H1 (cell line): ENCODE data around the gene MAP6D1. TPM values are rescaled to one million over a fixed set of nuclear protein-coding genes. Genes with fewer than 3 reads are reported as not detected.

ENCODE experiments used
- CTCF ChIA-PET: fragments of 300-600 bp; sonication (Branson Sonifier 250); formaldehyde crosslinking; loops from one replicate; lab custom pipeline; 2021; ENCODE audit not compliant: partially characterized antibody; lab: Charles Lee
- POLR2A ChIA-PET: fragments of 300-600 bp; sonication (Branson Sonifier 250); formaldehyde crosslinking; loops from one replicate; lab custom pipeline; 2021; ENCODE audit warnings: inconsistent platforms; ENCODE audit not compliant: partially characterized antibody; lab: Charles Lee
- DNase-seq, 2 experiments: peaks; one replicate each; pipeline versions ENCODE4 v3.0.0 to v3.0.0-alpha.2; 2010 to 2022; ENCODE audit warnings: low spot score in 2 of 2, low read depth in 1 of 2, mixed read lengths in 1 of 2
- FAIRE-seq: peaks from 2 replicates; lab custom pipeline; 2011; peaks lifted over from hg19 to GRCh38; lab: Jason Lieb, UNC
- H2AFZ ChIP-seq: 2 replicates; pipeline ENCODE4 v1.8.1; 2012; ENCODE audit warnings: low read length, inconsistent platforms
- H2AK5ac ChIP-seq: 2 replicates; pipeline ENCODE4 v1.6.1; 2013; ENCODE audit warnings: low read depth, low read length
- H2BK120ac ChIP-seq: replicated peaks from 2 replicates; pipeline ENCODE3; 2013; ENCODE audit warnings: low read depth, low read length, inconsistent platforms
- H2BK12ac ChIP-seq: 2 replicates; pipeline ENCODE4 v1.6.1; 2013; ENCODE audit warnings: low read depth, low read length
- H2BK15ac ChIP-seq: 2 replicates; pipeline ENCODE4 v1.6.1; 2013; ENCODE audit warnings: low read length
- H2BK20ac ChIP-seq: 2 replicates; pipeline ENCODE4 v1.6.1; 2013; ENCODE audit warnings: low read length
- H2BK5ac ChIP-seq: 2 replicates; pipeline ENCODE4 v1.6.1; 2013; ENCODE audit warnings: low read depth, low read length
- H3K14ac ChIP-seq: 2 replicates; pipeline ENCODE4 v1.6.1; 2013; ENCODE audit warnings: inconsistent platforms; ENCODE audit not compliant: insufficient read length
- H3K18ac ChIP-seq: 2 replicates; pipeline ENCODE4 v1.6.1; 2013; ENCODE audit warnings: low read length; ENCODE audit errors: extremely low read depth
- H3K23ac ChIP-seq: 2 replicates; pipeline ENCODE4 v1.6.1; 2013; ENCODE audit warnings: inconsistent platforms; ENCODE audit not compliant: insufficient read length
- H3K23me2 ChIP-seq: 2 replicates; pipeline ENCODE4 v1.6.1; 2013; ENCODE audit warnings: low read depth, low read length
- H3K27ac ChIP-seq: 2 replicates; pipeline ENCODE4 v1.6.1; 2011; ENCODE audit warnings: low read depth, low read length, inconsistent platforms
- H3K27me3 ChIP-seq, 4 experiments: replicated peaks in 1 of 4; 1 replicate in 1 of 4; 2 replicates in 3 of 4; pipeline versions ENCODE4 v1.6.1 to v1.8.1; 2011 to 2013; ENCODE audit warnings: low read length in 3 of 4, mild to moderate bottlenecking in 3 of 4, inconsistent platforms in 2 of 4, mixed read lengths in 2 of 4, moderate library complexity in 1 of 4; ENCODE audit not compliant: control insufficient read depth in 3 of 4, insufficient read depth in 3 of 4; ENCODE audit errors: extremely low read depth in 1 of 4
- H3K36me3 ChIP-seq, 4 experiments: 2 replicates each; pipeline versions ENCODE4 v1.6.1 to v1.8.1; 2011 to 2013; ENCODE audit warnings: mild to moderate bottlenecking in 4 of 4, low read length in 3 of 4, moderate library complexity in 2 of 4, control low read depth in 1 of 4, inconsistent platforms in 1 of 4; ENCODE audit not compliant: insufficient read depth in 4 of 4, control insufficient read depth in 2 of 4
- H3K4ac ChIP-seq: replicated peaks from 2 replicates; pipeline ENCODE3; 2013; ENCODE audit warnings: low read length, low read depth, mixed read lengths, inconsistent platforms; ENCODE audit not compliant: insufficient read length
- H3K4me1 ChIP-seq, 4 experiments: replicated peaks in 1 of 4; 1 replicate in 1 of 4; 2 replicates in 3 of 4; pipeline versions ENCODE4 v1.6.1 to v1.8.1; 2011 to 2013; ENCODE audit warnings: low read length in 3 of 4, inconsistent platforms in 2 of 4, mixed read lengths in 1 of 4; ENCODE audit not compliant: insufficient read depth in 4 of 4, control insufficient read depth in 3 of 4
- H3K4me2 ChIP-seq, 2 experiments: 2 replicates each; pipeline versions ENCODE4 v1.6.1 to v1.8.1; 2011 to 2013; ENCODE audit warnings: low read depth in 2 of 2, low read length in 2 of 2, control low read depth in 1 of 2, inconsistent platforms in 1 of 2, mild to moderate bottlenecking in 1 of 2; ENCODE audit not compliant: insufficient read depth in 1 of 2
- H3K4me3 ChIP-seq, 4 experiments: fragments of 200-600, 300-600 bp in 1 of 4; sonication (generic), shearing (Covaris generic), sonication (Bioruptor Twin) in 1 of 4; 2 replicates each; pipeline versions ENCODE4 v1.5.1 to v1.8.1; 2011 to 2016; ENCODE audit warnings: low read length in 4 of 4, low read depth in 3 of 4, control low read depth in 2 of 4, inconsistent platforms in 2 of 4, mild to moderate bottlenecking in 2 of 4, mixed read lengths in 1 of 4, moderate library complexity in 1 of 4; ENCODE audit not compliant: insufficient read depth in 2 of 4; ENCODE audit errors: extremely low read depth in 1 of 4
- H3K56ac ChIP-seq: replicated peaks from 2 replicates; pipeline ENCODE3; 2013; ENCODE audit warnings: low read depth, mild to moderate bottlenecking, mixed read lengths, low read length, inconsistent platforms; ENCODE audit not compliant: insufficient read length
- H3K79me1 ChIP-seq: 2 replicates; pipeline ENCODE4 v1.6.1; 2013; ENCODE audit warnings: low read depth, low read length, control low read depth
- H3K79me2 ChIP-seq, 2 experiments: 2 replicates each; pipeline versions ENCODE4 v1.6.1 to v1.8.1; 2012 to 2013; ENCODE audit warnings: low read length in 2 of 2, mild to moderate bottlenecking in 2 of 2, inconsistent platforms in 1 of 2; ENCODE audit not compliant: insufficient read depth in 2 of 2, control insufficient read depth in 1 of 2
- H3K9ac ChIP-seq, 4 experiments: replicated peaks in 1 of 4; 1 replicate in 1 of 4; 2 replicates in 3 of 4; pipeline versions ENCODE4 v1.6.1 to v1.8.1; 2011 to 2013; ENCODE audit warnings: low read depth in 3 of 4, low read length in 3 of 4, control low read depth in 2 of 4, mild to moderate bottlenecking in 2 of 4, moderate library complexity in 2 of 4, inconsistent platforms in 1 of 4; ENCODE audit errors: extremely low read depth in 1 of 4
- H3K9me3 ChIP-seq, 2 experiments: 2 replicates each; pipeline versions ENCODE4 v1.6.1 to v1.8.1; 2012 to 2013; ENCODE audit warnings: mild to moderate bottlenecking in 2 of 2, moderate library complexity in 2 of 2, control low read depth in 1 of 2, inconsistent platforms in 1 of 2, low read depth in 1 of 2, low read length in 1 of 2, mixed read lengths in 1 of 2; ENCODE audit not compliant: insufficient read depth in 2 of 2
- H4K20me1 ChIP-seq, 2 experiments: replicated peaks in 1 of 2; 2 replicates each; pipeline versions ENCODE3 to v1.8.1; 2011 to 2013; ENCODE audit warnings: inconsistent platforms in 2 of 2, low read length in 2 of 2, mild to moderate bottlenecking in 1 of 2; ENCODE audit not compliant: insufficient read depth in 2 of 2, control insufficient read depth in 1 of 2
- H4K5ac ChIP-seq: 2 replicates; pipeline ENCODE4 v1.6.1; 2013; ENCODE audit warnings: low read length, low read depth, mixed read lengths, inconsistent platforms; ENCODE audit not compliant: insufficient read length
- H4K8ac ChIP-seq: 2 replicates; pipeline ENCODE4 v1.8.0; 2013; ENCODE audit warnings: mild to moderate bottlenecking, moderate library complexity, low read length, inconsistent platforms; ENCODE audit not compliant: insufficient read depth; ENCODE audit errors: extremely low read depth
- H4K91ac ChIP-seq: replicated peaks from 2 replicates; pipeline ENCODE3; 2013; ENCODE audit warnings: low read length, mixed read lengths, inconsistent platforms; ENCODE audit not compliant: insufficient read length
- BACH1 ChIP-seq: IDR thresholded peaks from 2 replicates; pipeline ENCODE4 v1.6.1; 2012; ENCODE audit warnings: low read length, improper control_type of control experiment
- BCL11A ChIP-seq, 2 experiments: IDR thresholded peaks; one replicate each; pipeline ENCODE4 v1.6.1; 2011; ENCODE audit warnings: low read depth in 2 of 2, low read length in 2 of 2, mild to moderate bottlenecking in 2 of 2
- CTBP2 ChIP-seq: IDR thresholded peaks from 2 replicates; pipeline ENCODE4 v1.7.0; 2011; ENCODE audit warnings: borderline replicate concordance, mild to moderate bottlenecking, moderate library complexity, mixed read lengths, low read length; ENCODE audit not compliant: insufficient read depth, insufficient read length
- GTF2F1 ChIP-seq: IDR thresholded peaks from 2 replicates; pipeline ENCODE4 v1.6.1; 2012; ENCODE audit warnings: low read depth, low read length, improper control_type of control experiment, borderline replicate concordance
- JUND ChIP-seq: IDR thresholded peaks from 2 replicates; pipeline ENCODE4 v1.6.1; 2011; ENCODE audit warnings: mild to moderate bottlenecking, improper control_type of control experiment, low read length
- RBBP5 ChIP-seq: IDR thresholded peaks from 2 replicates; pipeline ENCODE4 v1.7.1; 2012; ENCODE audit warnings: low read depth, mild to moderate bottlenecking, inconsistent platforms, low read length, moderate library complexity, borderline replicate concordance
- RFX5 ChIP-seq: IDR thresholded peaks from 2 replicates; pipeline ENCODE4 v1.6.1; 2011; ENCODE audit warnings: low read depth, low read length, improper control_type of control experiment, borderline replicate concordance
- YY1 ChIP-seq: IDR thresholded peaks from 2 replicates; pipeline ENCODE4 v1.6.1; 2011; ENCODE audit warnings: low read depth, mild to moderate bottlenecking, low read length
- WGBS, 2 experiments: shearing (Covaris generic) in 1 of 2; methylation state at CpG; one replicate each; pipeline versions ENCODE4 v1.1.6 to v1.1.7; 2013 to 2015; ENCODE audit warnings: low lambda C conversion rate in 2 of 2, mixed read lengths in 2 of 2, inconsistent platforms in 1 of 2, low coverage in 1 of 2, missing lambda C conversion rate in 1 of 2; ENCODE audit not compliant: insufficient replicate concordance in 2 of 2, insufficient coverage in 1 of 2, insufficient read length in 1 of 2; ENCODE audit errors: extremely low coverage in 1 of 2, missing lambda C conversion rate in 1 of 2; 5-methylcytosine and 5-hydroxymethylcytosine counted together
- polyA plus RNA-seq, 7 experiments: library from polyadenylated mRNA; depleted of rRNA in 3 of 7; stranded (reverse) in 5 of 7; unstranded in 2 of 7; fragments of >200 nt in 5 of 7; fragments of 200-250 nt in 2 of 7; gene quantifications; 1 replicate in 5 of 7; 2 replicates in 1 of 7; 4 replicates in 1 of 7; pipeline versions ENCODE4 v1.2.1 to v1.2.3, GENCODE V29; 2011 to 2013; ENCODE audit warnings: missing spikeins in 2 of 7, mixed read lengths in 2 of 7
- total RNA-seq: library from RNA; stranded (reverse); fragmentation: NEBNext Ultra II Directional; extraction: Animal tissue kit (Norgen Biotek cat#: 25700); gene quantifications from 2 replicates; pipeline ENCODE4 v1.2.1, GENCODE V29; 2021

The MAP6D1 gene
- total and polyA plus RNA-seq, 2 of the 8 experiments (the other 6 are each of a cell fraction or from before 2014, with no cell fraction given), result 4.8 to 5.2 TPM

DNA sequence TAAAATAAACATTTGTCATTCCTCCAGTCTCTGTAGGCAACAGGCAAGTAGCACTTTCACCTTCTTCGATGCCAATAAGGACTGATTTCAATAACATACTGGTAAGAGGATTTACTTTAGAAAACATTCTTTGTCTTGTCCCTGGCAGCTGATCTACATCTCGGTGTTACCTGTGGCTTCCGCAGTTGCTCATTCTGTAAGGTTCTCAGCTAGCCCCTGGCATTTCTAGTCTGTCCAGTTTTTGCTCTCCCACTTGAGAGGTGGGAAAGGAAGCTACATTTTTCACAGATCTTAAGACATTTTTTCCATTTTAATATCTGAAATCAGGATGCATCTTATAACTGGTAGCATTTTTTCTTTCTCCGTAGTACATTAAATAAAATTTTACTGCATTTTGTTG, 19.7 kb upstream of the MAP6D1 start:
- no peaks in the 10 kb centered on the region for H3K9me3 ChIP-seq
- H3K79me2 ChIP-seq, result no peaks in the 10 kb centered on the region
- ChIA-PET POLR2A (no interaction called here), CTCF (interaction anchor here (0.6 to 1.8 kb wide), 2 partner anchors 23 to 57 kb away, joined by 3 to 6 read pairs; no protein-coding TSS in a partner anchor)
- no peak overlapping the region for H3K4ac ChIP-seq
- no peak overlapping the region for H2AFZ ChIP-seq
- no peak overlapping the region for H2BK15ac ChIP-seq
- H3K23ac ChIP-seq, result no peak overlapping the region
- no peak overlapping the region for H4K8ac ChIP-seq
- no peak overlapping the region for H3K18ac ChIP-seq
- H2BK20ac ChIP-seq, result no peak overlapping the region
- H4K91ac ChIP-seq, result no peak overlapping the region
- H3K27me3 ChIP-seq, result no peaks in the 10 kb centered on the region
- DNase-seq (no peak), FAIRE-seq (no peak)
- peaks cover 2 to 4% of the 10 kb centered on the region in 2 experiments for H4K20me1 ChIP-seq
- H3K9ac ChIP-seq, result no peak overlapping the region
- no peak overlapping the region for H2BK12ac ChIP-seq
- no peaks in the 10 kb centered on the region for H3K79me1 ChIP-seq
- H3K4me1 ChIP-seq, result no peaks in the 10 kb centered on the region
- H4K5ac ChIP-seq, result no peak overlapping the region
- no peak overlapping the region for H3K4me2 ChIP-seq
- H2BK120ac ChIP-seq, result no peak overlapping the region
- no peak overlapping the region for H3K27ac ChIP-seq
- no peak overlapping the region for H3K4me3 ChIP-seq
- WGBS, 2 experiments, result 94% methylated on average over 4 of the region's 4 CpGs; no CpG with 5 or more reads in 1 of the 2 experiments
- H3K36me3 ChIP-seq, result peaks cover 6 to 59% (median 28%) of the 10 kb centered on the region in 4 experiments; a peak in 7 of 8 replicates
- H3K14ac ChIP-seq, result no peak overlapping the region
- H2BK5ac ChIP-seq, result no peak overlapping the region
- no peak overlapping the region for H2AK5ac ChIP-seq
- H3K56ac ChIP-seq, result no peak overlapping the region
- H3K23me2 ChIP-seq, result no peaks in the 10 kb centered on the region
- TF ChIP-seq RBBP5 (no peak), JUND (no peak), GTF2F1 (no peak), YY1 (no peak), BACH1 (no peak), BCL11A (IDR thresholded peaks at IDR 0.05; ENCODE audit: low read depth in 2 of 2, low read length in 2 of 2) (no peak), RFX5 (no peak), CTBP2 (no peak)
